Measurements from ENCODE around the gene GULP1.

GRCh38 chr2:188327518-188328213 lies 36.0 kb downstream of the GULP1 start:
- TF ChIP-seq EZH2 (IDR thresholded peaks at IDR 0.05; ENCODE audit: borderline replicate concordance, control insufficient read depth, low read depth, low read length) (no peak), USF2 (IDR thresholded peaks at IDR 0.05; ENCODE audit: borderline replicate concordance, low read depth, low read length) (no peak), ATF3 (IDR thresholded peaks at IDR 0.05; ENCODE audit: borderline replicate concordance, extremely low read depth, low read depth, low read length) (no peak), POLR2AphosphoS5 (IDR thresholded peaks at IDR 0.05; ENCODE audit: low read length) (no peak), CTCF (IDR thresholded peaks at IDR 0.05 in 2 of 3, conservative IDR thresholded peaks at IDR 0.05 in 1 of 3; ENCODE audit: control insufficient read depth in 2 of 3, extremely low read depth in 1 of 3, insufficient read depth in 1 of 3, low read depth in 3 of 3, low read length in 3 of 3) (no peak)
- TF ChIP-seq, protein P1, sequence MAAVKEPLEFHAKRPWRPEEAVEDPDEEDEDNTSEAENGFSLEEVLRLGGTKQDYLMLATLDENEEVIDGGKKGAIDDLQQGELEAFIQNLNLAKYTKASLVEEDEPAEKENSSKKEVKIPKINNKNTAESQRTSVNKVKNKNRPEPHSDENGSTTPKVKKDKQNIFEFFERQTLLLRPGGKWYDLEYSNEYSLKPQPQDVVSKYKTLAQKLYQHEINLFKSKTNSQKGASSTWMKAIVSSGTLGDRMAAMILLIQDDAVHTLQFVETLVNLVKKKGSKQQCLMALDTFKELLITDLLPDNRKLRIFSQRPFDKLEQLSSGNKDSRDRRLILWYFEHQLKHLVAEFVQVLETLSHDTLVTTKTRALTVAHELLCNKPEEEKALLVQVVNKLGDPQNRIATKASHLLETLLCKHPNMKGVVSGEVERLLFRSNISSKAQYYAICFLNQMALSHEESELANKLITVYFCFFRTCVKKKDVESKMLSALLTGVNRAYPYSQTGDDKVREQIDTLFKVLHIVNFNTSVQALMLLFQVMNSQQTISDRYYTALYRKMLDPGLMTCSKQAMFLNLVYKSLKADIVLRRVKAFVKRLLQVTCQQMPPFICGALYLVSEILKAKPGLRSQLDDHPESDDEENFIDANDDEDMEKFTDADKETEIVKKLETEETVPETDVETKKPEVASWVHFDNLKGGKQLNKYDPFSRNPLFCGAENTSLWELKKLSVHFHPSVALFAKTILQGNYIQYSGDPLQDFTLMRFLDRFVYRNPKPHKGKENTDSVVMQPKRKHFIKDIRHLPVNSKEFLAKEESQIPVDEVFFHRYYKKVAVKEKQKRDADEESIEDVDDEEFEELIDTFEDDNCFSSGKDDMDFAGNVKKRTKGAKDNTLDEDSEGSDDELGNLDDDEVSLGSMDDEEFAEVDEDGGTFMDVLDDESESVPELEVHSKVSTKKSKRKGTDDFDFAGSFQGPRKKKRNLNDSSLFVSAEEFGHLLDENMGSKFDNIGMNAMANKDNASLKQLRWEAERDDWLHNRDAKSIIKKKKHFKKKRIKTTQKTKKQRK (IDR thresholded peaks at IDR 0.05; ENCODE audit: low read depth, low read length), result no peak
